M059J (cell line): ENCODE results near the gene ANKRD16. TPM values are rescaled to one million over a fixed set of nuclear protein-coding genes. Genes with fewer than 3 reads are reported as not detected.
A peak's percentile ranks its signal among the peaks of the same experiment; 100 is the strongest.
"Not testable (repeated sequence)": the region's sequence is repeated elsewhere in the genome, so short reads cannot be mapped to it uniquely, and the experiment has no call there.

Experiments
- DNase-seq: peaks from one replicate; pipeline ENCODE4 v3.0.0-alpha.2; 2012; ENCODE audit warnings: low read depth
- total RNA-seq: library from RNA; depleted of rRNA; stranded (reverse); fragments of >200 nt; shearing (Covaris generic); gene quantifications from 2 replicates; pipeline ENCODE4 v1.2.3, GENCODE V29; 2014; rRNA removed

Gene ANKRD16
- 1.6 and 3.7 TPM in 2 replicates for total RNA-seq

DNA sequence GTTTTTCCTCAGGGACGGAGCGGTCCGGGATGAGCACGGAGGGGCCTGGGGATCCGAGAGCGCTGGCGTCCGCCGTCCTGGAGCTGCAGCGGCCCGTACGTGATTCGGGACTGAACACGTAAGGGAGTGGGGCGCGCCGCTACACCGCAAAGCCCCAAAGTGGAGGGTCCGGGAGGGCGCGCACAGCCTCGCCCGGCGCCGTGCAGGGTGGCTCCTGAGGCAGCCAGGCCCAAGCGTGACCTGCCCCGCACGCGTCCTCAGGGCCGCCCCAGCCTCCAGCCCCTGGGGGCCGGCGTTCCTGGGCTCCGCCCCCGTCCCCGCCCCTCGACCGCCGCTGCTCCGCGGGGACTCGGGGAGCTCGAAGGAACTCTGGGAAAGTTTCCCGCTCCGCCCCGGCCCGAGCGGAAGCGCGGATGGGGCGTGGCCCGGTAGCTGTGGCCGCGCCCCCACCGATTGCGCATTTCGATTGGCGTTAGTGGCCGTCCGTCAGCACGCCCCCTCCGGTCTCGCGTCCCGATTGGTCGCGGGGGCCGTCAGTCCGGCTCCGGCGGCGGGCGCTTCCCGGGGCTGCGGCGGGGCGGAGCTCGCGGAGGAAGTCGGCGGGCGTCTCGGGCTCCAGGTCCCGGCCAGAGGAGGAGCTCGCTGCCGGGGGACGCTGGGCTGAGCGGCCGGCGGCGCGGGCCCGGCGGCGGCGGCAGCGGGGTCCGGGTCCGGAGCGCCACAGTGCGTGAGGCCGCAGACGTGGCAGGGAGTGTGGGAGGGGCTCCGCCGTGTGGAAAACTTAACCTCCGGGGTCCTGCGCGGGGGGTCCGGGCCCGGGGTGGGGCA is at the start of gene ANKRD16, which contains the start of gene FBH1:
Gene ANKRD16 (minus strand): TSS at position 270 of the 828 bp plus-strand sequence. CDS start 539 bp downstream, outside the sequence.
Gene FBH1 (plus strand): TSS at position 620 of the 828 bp plus-strand sequence. CDS start 103 bp downstream, at position 723.
- DNase-seq = peak; percentile 89

DNA sequence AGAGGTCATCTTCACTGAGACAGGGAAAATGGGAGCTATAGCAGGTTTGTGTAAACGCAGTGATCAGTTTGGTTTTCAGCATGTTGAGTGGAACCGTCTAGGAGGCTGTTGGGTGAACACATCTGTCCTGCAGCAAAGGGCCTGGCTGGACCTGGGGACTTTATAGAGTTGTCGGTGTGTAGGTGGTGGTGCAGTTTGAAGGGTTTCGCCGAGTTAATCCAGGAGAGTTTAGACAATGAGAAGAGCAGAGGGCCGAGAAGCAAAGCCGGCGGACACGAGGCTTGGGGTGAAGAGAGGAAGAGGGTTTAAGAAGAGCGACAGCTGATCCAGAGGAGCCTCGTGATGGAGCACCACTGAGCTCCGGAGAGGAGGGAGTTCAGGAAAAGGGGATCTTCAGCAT is 48.6 kb upstream of the ANKRD16 start:
- no peak for DNase-seq

DNA sequence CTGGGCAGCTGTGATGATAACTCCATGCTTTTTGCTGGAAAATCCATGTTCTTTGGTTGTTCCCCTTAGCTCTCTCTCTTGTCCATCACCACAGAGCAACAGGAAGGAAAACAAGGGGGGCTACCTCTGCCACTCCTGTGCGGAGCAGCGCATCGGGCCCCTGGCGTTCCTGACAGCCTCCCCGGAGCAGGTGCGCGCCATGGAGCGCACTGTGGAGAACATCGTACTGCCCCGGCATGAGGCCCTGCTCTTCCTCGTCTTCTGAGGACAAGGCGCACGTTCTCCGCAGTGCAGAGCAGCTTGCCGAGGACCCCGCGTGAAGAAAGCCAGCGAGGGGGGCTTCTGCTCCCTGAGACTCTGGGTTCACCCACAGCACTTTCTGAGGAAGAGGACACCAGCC is 47.3 kb upstream of the ANKRD16 start:
- no peak for DNase-seq

DNA sequence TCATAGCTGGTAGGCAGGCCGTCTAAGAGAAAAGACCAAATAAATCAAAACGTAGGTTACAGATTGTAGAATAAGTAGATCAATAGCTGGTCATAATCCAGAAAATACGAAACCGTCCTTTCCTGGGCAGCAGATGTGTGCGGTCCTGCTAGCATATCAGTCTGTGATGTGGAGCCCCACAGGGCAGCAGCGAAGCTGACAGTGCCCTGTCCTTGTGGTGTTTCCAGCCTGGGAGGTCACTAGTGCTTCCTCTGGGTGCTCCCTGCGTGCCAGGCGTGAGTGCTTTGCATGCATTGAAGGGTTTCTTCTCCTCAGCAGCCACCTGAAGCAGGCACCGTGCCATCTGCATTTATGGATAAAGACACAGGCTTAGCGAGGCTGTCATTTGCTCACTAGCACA is 45.9 kb upstream of the ANKRD16 start:
- DNase-seq = no peak

DNA sequence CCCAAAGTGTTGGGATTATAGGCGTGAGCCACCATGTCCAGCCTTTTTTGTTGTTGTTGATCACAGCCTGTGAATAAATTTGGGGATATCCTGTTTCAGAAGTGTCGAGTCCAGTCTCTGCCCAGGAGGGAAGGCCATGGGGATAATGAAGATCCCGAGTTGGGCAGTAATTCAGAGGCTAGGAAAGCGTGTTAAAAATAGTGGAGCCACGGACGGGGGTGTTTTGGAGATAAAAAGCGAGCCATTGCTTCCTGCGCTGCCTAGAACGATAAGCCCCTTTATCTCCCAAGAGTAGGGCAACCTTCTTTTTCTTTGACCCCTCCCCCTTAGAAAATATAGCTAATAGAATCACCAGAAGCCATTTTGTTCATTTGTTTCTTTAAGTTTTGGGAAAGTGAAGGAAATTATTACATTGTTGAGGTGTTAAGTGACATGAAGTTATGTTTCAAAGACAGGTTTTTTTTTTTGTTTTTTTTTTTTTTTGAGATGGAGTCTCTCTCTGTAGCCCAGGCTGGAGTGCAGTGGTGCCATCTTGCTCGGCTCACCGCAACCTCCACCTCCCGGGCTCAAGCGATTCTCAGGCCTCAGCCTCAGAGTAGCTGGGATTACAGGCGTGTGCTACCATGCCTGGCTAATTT is 44.3 kb upstream of the ANKRD16 start:
- no peak for DNase-seq

DNA sequence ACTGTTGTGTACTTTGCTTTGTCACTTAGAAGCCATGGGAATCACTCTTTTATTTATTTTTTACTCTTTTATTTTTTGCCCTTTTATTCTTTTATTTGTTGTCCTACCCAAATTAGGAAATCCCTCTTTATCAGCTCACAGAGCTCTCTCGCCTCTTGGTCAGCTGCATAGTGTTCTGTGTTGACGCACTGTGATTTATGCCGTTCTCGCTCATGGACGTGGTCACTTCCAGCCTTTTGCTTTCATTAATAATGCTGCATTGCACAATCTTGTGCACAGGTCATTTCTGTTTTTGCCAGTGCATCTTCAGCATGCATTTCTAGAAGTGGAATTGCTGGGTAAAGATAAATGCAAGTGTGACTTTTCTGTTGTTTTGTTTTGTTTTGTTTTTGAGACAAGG is 42.7 kb upstream of the ANKRD16 start:
- no peak for DNase-seq

DNA sequence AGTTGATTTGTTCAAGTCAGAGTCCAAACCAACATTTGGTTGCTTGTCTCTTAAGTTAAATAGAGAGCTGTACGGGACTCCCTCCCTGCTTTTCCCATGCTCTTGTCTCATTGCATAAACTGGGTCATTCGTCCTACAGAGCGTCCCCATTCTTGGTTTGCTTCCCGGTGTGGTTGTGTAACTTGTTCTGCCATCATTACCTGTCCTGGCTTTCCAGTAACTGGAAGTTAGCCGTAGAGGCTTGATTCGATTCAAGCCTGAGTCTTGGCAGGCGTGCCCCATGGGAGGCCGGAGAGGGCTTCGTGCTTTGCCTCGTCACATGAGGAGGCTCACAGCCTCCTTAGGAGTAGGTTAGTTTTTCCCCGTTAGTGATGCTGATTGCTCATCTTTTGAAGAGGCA is 40.6 kb upstream of the ANKRD16 start:
- DNase-seq = no peak

DNA sequence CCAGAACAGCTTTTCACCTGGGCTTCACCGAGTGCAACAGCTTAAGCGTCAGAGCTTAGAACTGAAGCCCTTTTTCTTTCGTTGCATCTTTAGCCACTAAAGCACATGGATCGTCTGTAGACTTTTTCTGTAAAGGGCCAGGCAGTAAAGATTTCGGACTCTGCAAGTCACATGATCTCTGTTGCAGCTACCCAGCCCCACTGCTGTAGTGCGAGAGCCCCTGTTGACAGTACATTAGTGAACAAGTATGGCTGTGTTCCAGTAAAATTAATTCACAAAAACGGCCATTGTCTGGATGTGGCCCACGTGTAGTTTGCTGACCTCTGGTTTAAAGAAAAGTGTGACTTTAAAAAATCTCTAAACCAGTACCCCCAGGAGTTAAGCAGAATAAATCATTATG is 39.7 kb upstream of the ANKRD16 start:
- no peak for DNase-seq

DNA sequence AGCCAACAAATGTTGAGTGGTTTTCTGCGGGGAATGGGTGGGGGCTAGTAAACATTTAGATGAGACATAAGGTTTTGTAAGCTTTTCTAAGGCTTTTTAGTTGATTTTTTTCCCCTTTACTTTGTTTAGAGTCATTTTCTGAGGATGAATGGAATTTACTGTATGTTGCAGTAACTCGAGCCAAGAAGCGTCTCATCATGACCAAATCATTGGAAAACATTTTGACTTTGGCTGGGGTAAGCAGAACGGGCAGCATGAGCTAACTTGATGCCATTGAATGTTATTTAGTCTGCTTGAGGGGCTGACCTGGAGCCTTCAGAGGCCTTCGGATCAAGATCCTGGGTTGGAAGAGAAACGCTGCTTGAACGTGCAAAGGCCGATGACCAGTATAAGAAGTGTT is 37.6 kb upstream of the ANKRD16 start:
- no peak for DNase-seq

DNA sequence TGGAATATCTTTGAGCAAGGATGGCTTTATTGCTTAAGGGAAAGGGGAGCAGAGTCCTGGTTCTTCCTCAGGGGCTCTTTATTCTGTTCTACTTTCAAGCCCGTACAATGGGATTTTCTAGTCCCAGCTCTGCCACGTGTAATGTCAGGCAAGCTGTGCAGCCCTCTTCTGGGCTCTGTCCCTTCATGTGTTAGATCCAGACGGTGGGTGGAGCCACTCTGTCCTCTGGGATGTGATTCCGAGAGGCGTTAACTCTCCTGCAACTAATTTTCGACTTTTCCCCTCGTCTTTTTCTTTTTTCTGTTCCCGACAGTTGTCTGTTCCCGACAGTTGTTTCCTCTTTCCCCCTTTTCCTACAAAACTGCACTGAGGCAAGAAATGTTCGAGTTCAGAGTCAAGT is 35.2 kb upstream of the ANKRD16 start:
- no peak for DNase-seq

DNA sequence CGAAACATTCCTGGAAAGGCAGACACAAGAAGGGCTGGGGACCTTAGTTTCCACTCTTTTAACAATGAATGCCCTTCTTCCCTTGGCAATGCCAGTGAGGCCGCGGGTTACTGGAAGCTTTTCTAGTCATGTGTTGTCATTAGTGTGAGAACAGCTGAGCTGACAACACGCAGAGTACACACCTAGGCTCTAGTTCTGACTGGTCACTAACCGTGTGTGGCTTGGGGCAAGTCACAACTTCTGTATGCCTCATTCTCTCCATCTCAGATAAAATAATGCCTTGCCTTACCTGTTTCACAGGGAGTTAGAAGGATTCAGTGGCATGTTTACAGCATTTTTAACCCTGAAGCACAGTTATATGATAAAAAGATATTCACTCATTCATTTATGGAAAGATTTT is 32.1 kb upstream of the ANKRD16 start:
- no peak for DNase-seq

DNA sequence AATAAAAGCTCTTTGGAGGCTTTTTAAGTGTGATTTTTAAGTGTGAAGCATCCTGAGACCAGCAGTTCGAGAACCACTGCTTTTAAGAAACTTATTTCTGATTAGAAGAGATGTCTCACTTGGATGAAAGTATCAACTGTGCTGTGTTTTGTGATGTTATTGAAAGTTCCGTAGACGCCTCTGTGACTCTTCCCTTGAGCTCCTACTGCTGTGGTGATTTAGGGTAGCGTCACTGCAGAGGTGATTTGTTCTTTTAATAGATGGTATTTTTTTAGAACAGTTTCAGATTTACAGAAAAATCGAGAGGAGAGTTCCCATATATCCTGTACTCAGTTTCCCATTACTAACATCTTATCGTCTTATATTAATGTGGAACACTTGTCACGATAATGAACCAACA is 29.9 kb upstream of the ANKRD16 start:
- no peak for DNase-seq

DNA sequence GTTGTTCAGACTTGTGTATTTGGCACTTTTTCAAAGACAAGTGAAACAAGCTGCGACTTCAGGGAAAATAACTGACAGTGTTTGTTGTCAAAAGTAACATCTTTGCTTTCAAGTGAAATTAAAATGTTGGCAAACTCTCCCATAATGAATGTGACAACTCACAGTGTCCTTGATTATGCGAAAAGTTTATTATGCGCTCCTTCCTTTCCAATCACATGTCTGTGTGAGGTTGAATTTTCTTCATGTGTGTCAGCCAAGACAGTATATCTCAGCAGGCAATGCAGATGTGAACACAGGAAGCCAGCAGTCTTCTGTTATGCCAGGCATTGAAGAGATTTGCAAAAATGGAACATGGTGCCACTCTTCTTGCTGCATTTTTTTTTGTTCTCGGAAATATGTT is 29.1 kb upstream of the ANKRD16 start:
- no peak for DNase-seq

DNA sequence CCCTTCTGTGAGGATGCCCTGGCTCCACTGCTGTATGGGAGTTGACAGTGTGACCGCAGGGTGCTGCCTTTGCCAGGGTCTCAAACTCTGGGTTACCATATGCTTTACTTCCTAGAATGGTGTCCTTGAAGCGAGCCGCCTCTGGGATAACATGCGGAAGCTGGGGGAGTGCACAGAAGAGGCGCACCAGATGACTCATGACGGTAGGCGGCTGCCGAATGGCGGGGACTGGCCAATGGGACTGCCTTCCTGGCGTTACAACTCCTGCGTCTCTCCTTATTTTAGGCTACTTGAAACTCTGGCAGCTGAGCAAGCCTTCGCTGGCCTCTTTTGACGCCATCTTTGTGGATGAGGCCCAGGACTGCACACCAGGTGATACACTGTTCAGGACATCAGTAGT is 27.6 kb upstream of the ANKRD16 start:
- DNase-seq = no peak

DNA sequence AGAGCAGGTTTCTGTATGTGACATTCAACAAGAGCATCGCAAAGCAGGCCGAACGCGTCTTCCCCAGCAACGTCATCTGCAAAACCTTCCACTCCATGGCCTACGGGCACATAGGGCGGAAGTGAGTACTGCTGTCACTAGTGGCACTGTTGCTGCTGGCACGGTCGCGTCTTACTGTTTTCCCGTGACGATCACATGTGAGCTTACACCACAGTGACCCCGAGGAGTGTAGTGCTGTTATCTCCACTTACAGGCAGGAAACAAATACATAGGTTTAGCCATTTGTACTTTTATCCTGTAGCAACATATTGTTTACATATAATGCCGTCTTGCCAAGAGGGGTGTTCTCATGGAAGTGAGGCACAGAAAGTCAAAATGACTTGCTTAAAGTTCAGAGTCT is 25.8 kb upstream of the ANKRD16 start:
- DNase-seq = no peak

DNA sequence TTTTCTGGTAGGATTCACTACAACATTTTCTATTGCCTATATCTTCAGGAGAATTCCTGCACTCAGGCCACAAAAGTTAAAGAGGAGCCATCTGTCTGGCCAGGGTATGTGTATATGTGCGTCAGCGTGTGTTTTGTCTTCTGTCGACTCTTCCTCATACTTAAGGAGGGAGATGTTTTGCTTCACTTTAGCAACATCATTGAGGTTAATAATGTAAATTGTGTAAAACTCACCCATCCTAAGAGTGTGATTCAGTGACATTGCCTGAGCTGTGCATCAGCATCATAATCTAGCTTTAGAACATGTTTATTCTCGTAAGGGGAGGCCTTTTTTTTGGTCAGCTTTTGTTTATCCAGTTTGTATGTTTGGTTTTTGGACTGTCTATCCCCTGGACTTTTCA is 24.0 kb upstream of the ANKRD16 start:
- DNase-seq = no peak

DNA sequence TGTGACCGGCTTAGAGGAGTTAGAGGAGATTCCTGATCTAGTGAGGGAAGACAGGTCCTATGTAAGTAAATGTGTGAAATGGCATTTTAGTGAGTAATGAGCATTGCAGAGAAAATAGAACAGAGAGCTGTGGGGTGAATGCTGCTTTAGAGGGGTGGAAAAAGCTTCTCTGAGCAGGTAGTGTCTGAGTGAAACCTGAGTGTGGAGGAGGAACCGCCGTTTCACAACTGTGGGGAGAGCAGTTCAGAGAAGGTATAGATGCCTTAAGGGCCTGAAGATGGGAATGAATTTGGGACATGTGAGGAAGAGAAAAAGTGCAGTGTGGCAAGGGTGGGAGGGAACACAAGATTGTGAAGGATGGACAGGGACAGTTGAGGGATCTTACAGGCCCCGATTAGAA is 22.0 kb upstream of the ANKRD16 start:
- no peak for DNase-seq

DNA sequence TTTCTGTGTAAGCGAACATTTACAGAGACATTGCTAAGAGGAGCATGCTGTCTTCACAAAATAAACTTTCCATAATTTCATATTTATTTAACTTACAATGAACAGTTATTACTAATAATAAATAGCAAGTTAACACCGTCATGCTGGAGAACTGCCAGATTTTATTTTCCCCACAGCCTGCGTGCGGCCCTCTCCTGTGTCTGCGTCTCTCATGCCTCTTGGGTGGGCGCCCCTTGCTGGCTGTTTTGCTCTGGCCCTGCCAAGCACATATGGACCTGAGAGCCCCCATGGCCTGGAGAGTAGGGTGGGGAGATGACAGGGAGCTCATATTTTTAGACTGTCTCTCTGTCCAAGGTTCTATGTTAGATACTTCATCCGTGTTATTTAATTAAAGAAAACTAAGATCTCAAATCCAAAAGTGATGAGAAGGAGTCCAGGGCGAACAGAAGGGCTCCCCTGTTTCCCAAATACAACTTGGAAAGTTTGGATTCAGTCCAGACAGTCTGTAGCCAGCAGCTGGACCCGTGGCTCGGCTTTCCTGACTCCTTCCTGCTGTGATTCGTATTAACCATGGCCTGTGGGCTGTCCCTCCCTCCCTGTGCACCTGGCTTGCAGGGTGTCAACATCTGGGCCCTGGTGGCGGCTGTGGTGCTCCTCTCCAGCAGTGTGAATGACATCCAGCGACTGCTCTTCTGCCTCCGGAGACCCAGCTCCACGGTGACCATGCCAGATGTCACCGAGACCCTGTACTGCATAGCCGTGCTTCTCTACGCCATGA is 20.8 kb upstream of the ANKRD16 start:
- no peak for DNase-seq

DNA sequence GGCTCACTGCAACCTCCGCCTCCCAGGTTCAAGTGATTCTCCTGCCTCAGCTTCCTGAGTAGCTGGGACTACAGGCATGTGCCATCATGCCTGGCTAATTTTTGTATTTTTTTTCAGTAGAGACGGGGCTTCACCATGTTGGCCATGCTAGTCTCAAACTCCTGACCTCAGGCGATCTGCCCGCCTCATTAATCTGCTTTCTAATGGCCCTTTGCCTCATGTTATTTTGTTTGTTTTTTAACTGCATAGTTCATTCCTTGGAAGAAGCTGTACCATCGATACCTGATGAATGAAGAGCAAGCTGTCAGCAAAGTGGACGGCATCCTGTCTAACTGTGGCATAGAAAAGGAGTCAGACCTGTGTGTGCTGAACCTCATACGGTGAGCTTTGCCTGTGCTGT is 19.0 kb upstream of the ANKRD16 start:
- not testable (repeated sequence) for DNase-seq

DNA sequence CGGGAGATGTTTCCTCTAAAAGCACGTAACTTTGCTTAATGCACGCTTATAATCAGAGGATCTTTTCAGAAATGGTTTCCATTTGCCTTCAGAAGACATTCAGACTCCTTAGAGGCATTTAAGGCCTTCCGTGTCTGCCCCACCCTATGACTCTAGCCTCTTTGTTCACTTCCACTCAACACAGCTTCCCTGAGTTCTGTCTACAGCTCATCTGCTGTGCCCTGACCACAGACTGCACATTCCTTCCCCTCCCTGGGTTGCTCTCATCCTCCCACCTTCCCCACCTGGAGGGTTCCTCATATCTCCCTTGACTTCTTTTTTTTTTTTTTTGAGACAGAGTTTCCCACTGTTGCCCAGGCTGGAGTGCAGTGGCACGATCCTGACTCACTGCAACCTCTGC is 17.0 kb upstream of the ANKRD16 start:
- DNase-seq = no peak

DNA sequence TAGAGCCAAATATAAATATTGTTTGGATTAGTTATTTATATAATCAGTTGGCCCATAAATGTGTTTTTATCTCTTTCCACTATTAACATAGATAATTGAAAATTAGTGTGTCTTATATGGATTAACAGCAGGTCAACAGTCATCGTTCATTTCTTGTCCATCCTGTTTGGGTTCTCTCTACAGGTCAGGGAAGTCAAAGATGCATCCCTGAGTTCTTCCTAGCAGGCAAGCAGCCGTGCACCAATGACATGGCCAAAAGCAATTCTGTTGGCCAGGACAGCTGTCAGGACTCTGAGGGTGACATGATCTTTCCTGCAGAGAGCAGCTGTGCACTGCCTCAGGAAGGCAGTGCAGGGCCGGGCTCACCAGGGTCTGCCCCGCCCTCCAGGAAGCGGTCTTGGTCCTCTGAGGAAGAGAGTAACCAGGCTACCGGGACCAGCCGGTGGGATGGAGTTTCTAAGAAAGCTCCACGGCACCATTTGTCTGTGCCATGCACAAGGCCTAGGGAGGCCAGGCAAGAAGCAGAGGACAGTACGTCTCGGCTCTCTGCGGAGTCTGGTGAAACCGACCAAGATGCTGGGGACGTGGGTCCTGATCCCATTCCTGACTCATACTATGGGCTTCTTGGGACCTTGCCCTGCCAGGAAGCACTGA is 16.3 kb upstream of the ANKRD16 start:
- DNase-seq = no peak

DNA sequence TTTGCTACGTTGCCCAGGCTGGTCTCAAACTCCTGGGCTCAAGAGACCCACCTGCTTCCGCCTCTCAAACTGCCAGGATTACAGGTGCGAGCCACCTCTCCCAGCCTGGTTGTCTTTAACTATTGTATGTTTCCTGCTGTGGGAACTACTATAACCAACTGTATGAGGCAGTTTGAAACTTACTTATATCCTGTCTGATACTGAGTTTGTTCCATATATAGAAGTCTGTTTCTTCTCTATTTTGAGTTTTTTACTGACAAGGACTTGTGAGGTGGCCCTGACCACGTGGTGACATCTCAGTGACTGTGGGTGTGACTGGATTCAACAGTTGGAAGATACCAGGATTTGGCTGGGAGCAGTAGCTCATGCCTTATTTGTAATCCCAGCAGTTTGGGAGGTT is 14.5 kb upstream of the ANKRD16 start:
- no peak for DNase-seq
